Adrenal gland (tissue), 5 donors: ENCODE measurements around the gene PADI6.

Experiments used
- CTCF ChIP-seq, 6 experiments: fragments of 450-650 bp in 4 of 6; fragments of 200-600 bp in 2 of 6; sonication (generic) in 1 of 6; IDR thresholded peaks; 1 replicate in 5 of 6; 2 replicates in 1 of 6; pipeline versions ENCODE4 v1.5.1 to v1.8.0; 2016 to 2021; ENCODE audit warnings: antibody characterized with exemption in 6 of 6, mild to moderate bottlenecking in 2 of 6, moderate library complexity in 1 of 6
- POLR2A ChIP-seq, 2 donors: fragments of 450-650 bp; IDR thresholded peaks; one replicate each; pipeline ENCODE4 v1.6.1; 2017; ENCODE audit warnings: antibody characterized with exemption in 2 of 2, mild to moderate bottlenecking in 2 of 2, moderate library complexity in 1 of 2
- donor health status: DM: no; HTN: no; CAD: no.

- TF ChIP-seq CTCF (IDR thresholded peaks at IDR 0.05) = no peak
- no peak for TF ChIP-seq POLR2A (IDR thresholded peaks at IDR 0.05)
These were observed 29.8 kb downstream of the PADI6 start for GRCh38 chr1:17401841-17402240.
